Amniotic epithelial cell (primary cell): ENCODE results near the gene ZNF100.
"Not testable (repeated sequence)": the region's sequence is repeated elsewhere in the genome, so short reads cannot be mapped to it uniquely, and the experiment has no call there.

Source experiments
- DNase-seq: peaks from one replicate; pipeline ENCODE4 v3.0.0-alpha.2; 2010; ENCODE audit warnings: low read depth

ZNF100 gene

GRCh38 chr19:21704320-21704719, 63.1 kb downstream of the ZNF100 start:
- no peak for DNase-seq

GRCh38 chr19:21699197-21699596, 68.2 kb downstream of the ZNF100 start:
- DNase-seq: no peak

GRCh38 chr19:21698215-21698614, 69.2 kb downstream of the ZNF100 start:
- peak; percentile 12 for DNase-seq

- DNase-seq: no peak
These were observed 69.7 kb downstream of the ZNF100 start for GRCh38 chr19:21697698-21698097.

GRCh38 chr19:21694171-21694906, 73.0 kb downstream of the ZNF100 start:
- DNase-seq: no peak

GRCh38 chr19:21693399-21693798, 74.0 kb downstream of the ZNF100 start:
- no peak for DNase-seq

GRCh38 chr19:21691661-21692060, 75.7 kb downstream of the ZNF100 start:
- no peak for DNase-seq

- no peak for DNase-seq
These were observed 78.9 kb downstream of the ZNF100 start for GRCh38 chr19:21688464-21688863.

- no peak for DNase-seq
These were observed 86.7 kb downstream of the ZNF100 start for GRCh38 chr19:21680671-21681070.

GRCh38 chr19:21680026-21680425, 87.4 kb downstream of the ZNF100 start:
- no peak for DNase-seq

GRCh38 chr19:21677696-21678418, 89.5 kb downstream of the ZNF100 start:
- no peak for DNase-seq

- no peak for DNase-seq
These were observed 92.9 kb downstream of the ZNF100 start for GRCh38 chr19:21674454-21674853.

- DNase-seq: not testable (repeated sequence)
These were observed 93.9 kb downstream of the ZNF100 start for GRCh38 chr19:21673479-21673878.
